Hindlimb muscle (tissue), 1 donor: Measurements from ENCODE around the gene ASB15. TPM values are rescaled to one million over a fixed set of nuclear protein-coding genes. Genes with fewer than 3 reads are reported as not detected.

Experiments
- DNase-seq: peaks from one replicate; pipeline ENCODE4 v3.0.0-alpha.2; 2013
- polyA plus RNA-seq: library from polyadenylated mRNA; unstranded; fragments of 120-200 nt; gene quantifications from one replicate; pipeline ENCODE4 v1.2.1, GENCODE V29; 2013; ENCODE audit not compliant: insufficient read length

Gene ASB15
- polyA plus RNA-seq, 1 donor = 7.3 TPM

DNA sequence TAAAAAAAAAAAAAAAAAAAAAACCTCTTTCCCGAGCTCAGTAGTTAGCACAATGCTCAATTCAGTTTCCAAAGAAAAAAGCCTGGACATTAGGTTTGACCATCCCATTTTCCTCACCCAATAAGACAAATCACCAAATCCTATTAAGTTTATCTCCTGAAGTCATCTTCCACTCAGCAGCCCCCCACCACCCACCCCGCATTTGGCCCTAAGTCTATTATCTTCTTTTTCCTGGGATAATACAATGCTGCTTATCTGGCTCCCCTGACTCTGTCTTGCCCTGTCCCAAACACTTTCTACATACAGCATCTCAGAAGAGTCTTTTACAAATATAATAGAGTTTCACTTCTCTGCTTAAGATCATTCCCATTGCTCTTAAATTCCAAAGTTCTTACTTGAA, 36.3 kb downstream of the ASB15 start:
- DNase-seq = no peak

DNA sequence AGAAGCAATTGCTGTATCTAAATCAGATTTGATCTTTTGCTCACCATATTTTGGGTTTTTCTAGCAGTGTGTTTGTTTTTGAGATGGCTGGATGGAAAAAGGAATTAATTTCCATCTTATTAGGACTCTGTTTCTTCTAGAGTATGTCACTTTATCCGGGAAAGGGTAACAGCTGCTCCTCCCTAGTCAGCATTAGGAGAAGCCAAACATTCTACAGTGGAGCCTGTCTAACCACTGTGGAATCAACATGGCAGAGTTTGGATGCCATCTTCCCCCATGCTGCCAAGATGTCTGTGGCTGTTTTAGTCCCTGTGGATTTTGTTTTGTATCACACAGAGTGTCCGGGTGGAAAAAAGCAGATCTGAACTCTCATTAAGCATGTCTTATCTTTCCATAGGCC, 38.0 kb downstream of the ASB15 start:
- DNase-seq = no peak

GRCh38 chr7:123640583-123640982, 39.0 kb downstream of the ASB15 start:
- DNase-seq = no peak

DNA sequence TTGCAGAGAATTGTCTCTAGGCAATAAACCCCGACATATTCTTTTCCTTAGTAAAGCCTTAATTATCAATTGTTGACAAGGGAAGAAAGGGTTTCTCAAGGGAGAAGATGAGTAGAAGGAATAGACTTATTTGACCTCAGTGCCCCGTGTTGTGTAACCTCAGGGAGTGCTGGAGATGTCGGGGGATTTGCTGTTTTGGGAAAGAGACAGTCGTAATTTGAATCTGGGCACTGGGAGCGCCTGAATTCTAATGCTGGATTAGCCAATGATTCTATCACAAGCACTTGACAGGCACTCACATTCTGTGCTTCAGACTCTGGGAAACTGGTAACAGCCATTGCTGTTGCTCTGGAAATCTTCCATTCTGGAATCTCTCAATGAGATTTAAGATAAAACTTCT, 40.3 kb downstream of the ASB15 start:
- no peak for DNase-seq

- no peak for DNase-seq
Observed at GRCh38 chr7:123643495-123644441, 42.1 kb downstream of the ASB15 start.

DNA sequence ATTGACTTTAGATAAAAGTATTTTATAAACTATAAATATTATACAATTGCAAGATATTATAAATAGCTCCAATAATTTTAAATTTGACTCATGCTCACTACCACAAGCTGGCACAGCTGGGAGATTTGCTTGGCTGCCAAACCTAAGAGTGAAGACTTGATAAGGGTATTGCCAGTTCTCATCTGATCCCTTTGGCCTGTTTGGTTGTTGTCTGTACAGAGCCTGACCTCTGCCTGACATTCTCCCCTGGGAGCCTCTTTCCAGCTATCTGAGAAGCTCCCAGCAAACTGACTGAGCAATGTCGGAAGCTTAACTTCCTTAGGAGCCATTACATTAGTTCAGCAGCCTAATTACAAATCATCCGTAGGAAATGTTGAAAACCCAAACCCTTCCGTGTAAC, 43.9 kb downstream of the ASB15 start:
- DNase-seq = no peak

DNA sequence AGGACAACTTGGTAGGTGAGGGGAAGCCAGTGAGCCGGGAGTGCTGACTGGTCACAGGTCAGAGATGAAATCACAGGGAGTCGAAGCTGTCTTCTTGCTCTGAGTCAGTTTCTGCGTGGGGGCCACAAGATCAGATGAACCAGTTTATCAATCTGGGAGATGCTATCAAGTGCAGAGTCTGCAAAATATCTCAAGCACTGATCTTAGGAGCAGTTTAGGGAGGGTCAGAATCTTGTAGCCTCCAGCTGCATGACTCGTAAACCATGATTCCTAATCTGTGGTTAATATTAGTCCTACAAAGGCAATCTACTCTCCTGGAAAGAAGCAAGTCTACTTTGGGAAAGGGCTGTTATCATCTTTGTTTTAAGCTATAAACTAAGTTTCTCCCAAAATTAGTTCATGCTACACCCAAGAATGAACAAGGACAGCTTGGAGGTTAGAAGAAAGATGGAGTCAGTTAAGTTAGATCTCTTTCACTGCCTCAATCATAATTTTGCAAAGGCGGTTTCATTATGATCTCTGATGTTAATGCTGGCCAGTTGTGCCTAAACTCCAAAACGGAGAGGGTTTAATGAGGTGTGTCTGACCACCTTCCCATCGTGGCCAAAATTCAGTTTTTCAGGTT, 45.6 kb downstream of the ASB15 start:
- DNase-seq = no peak

- no peak for DNase-seq
Observed at GRCh38 chr7:123649964-123650363, 48.3 kb downstream of the ASB15 start.

DNA sequence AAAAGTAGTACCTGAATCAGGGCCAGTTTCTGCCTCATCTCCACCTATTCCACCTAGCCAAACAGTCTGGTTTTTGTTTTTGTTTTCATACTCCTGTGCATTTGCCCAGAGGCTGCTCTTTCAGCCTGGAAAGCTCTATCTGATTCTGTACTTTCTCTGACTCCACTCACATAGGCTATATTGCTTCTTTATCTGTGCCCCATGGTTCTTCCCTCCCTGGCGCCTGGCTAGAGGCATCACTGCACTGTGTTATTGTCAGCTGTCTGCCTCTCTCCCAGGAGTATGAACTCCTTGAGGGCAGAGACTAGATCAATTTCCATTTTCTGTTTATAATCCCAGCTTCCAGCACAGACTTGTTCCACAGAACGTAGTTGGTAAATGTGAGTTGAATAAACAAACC, 49.0 kb downstream of the ASB15 start:
- DNase-seq = no peak

GRCh38 chr7:123652406-123652805, 50.8 kb downstream of the ASB15 start:
- DNase-seq = no peak

- DNase-seq = no peak
Observed at GRCh38 chr7:123653162-123653561, 51.5 kb downstream of the ASB15 start.

- DNase-seq = no peak
Observed at GRCh38 chr7:123655614-123656013, 54.0 kb downstream of the ASB15 start, which contains the start of gene LMOD2. TSS of gene LMOD2 (plus strand) at chr7:123655866. CDS start at chr7:123655964, 98 bp downstream.

DNA sequence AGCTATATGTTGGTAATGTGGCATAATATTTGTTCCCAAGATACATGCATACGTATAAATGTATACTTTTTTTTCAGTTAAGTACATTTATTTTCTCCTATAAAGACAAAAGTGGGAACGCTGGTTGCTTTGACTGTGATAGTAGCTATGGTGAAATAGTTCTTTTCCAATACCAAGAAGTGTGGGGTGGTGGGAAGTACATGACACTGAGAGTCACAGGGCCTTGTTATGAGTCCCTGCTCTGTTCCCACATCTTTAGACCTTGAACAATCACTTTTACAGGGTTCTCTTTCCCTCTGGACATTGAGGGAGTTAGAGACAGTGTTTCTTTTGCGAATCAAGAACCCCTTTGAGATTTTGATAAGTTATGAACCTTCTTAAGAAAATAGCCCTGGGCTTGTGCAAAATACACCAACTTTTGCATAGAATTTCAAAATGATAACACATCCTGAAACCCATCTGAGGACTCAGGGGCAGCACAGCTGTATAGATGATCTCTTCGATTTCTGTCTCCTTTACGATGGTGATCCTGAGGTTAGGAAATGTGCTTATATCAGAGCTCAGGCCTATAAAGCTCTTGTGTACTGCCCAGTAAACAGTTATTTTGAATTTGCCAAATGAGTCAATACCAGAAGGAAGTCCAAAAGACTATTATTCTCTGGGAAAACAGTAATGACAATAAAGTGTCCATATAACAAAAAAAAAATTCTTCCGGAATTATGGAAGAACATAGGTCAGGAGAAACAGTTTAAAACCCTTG, 55.1 kb downstream of the ASB15 start:
- DNase-seq = no peak

DNA sequence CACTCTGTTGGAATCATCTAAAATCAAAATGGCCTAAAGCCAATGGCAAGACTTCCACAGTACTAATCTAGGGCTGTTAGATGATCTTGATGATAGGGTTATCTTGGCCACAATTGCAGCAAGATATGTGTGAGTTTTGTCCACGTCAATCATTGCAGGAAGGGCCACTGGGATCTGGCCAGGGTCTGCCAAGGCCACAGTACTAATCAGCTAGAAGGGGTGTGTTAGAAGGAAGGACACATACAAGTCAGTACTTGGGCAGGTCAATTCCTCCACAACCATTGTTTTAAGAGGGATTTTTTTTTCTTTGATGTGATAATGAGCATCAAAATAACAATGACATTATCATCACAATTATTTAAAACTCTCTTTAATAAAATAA, 55.7 kb downstream of the ASB15 start:
- DNase-seq = no peak

- DNase-seq = no peak
Observed at GRCh38 chr7:123658023-123658422, 56.4 kb downstream of the ASB15 start.

DNA sequence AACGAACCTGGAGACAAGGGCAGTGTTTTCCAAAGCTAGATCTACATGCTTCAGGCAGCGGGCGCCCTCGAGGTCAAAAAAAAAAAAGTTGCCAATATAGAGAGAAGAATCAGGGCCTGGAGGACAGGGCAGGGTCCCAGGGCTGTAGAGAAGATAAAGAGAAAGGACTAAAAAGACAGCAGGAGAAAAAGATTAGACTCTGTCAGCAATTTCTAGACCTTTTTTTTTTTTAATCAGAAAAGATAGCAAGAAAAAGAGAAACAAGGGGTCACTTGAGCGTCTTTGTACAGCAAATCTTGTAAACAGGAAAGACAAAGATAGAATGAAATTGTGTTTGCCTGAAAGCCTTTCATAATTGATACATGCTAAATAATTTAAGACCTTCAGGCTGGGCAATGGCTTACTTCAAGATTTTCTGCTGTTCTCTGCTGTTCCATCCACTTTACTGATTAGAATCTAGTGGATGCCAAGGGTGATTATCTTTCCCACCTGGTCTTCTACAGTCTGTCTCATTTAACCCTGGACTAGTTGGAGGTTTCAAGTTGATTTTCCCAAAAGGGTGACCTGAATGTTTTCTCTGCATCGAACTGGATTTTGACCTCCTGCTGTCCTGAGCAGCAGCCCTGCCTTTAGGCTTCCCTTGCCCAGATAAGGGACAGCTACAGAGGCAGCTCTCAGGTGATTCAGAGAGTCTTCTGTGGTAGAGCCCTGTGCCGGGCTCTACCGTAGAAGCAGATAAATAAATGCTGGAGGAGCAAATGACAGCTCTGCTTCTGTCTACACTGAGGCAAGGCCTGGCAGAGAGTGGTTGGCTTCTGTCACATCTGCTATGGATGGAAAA, 59.1 kb downstream of the ASB15 start:
- no peak for DNase-seq

- DNase-seq = no peak
Observed at GRCh38 chr7:123661765-123662164, 60.1 kb downstream of the ASB15 start.

GRCh38 chr7:123662293-123662692, 60.7 kb downstream of the ASB15 start:
- no peak for DNase-seq

- no peak for DNase-seq
Observed at GRCh38 chr7:123662755-123663154, 61.1 kb downstream of the ASB15 start.

DNA sequence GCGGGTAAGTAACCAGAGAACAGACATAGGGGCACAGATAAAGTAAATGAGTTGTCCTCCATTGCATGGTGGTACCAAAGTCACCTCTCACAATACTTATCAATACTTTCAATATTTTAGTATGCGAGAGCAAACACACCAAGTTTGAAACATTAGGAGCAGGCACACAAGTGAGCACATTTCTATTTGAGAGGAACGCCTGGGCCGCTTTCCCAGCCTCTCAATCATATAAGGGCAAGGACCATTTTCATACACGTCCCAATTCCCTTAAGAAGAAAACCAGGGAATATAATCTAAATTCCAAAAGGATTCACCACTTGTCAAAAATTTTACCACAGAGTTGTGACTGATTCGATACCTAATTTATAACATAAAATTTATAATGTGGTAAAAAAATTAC, 61.6 kb downstream of the ASB15 start:
- DNase-seq = no peak

DNA sequence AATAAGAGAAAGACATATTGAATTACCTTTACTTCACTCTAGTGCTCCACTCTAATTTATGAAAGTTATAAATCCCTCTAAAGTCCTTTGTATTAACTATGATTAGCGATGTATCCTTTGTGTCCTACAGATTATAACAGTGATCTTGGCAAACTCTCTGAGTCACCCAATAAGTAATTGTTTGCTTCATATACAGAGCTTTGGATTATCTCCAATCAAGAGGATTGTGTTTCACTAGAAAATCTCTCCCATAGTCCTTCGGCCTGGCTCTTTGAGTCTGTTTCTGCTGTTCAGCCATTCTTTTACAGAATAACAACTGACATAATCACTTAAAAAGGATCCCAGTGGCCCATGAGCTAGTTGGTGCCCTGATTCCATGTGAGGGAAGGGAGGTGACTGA, 63.5 kb downstream of the ASB15 start:
- DNase-seq = no peak

GRCh38 chr7:123665896-123666295, 64.3 kb downstream of the ASB15 start:
- no peak for DNase-seq
